Choroid plexus epithelial cell (primary cell): ENCODE data around the gene OR6B1.

Experiments used
- DNase-seq: peaks from one replicate; pipeline ENCODE4 v3.0.0-alpha.2; 2010; ENCODE audit warnings: low read depth
- H3K4me3 ChIP-seq: 2 replicates; pipeline ENCODE4 v1.5.1; 2011; ENCODE audit warnings: low read depth, mild to moderate bottlenecking, control low read depth, low read length, moderate library complexity
- CTCF ChIP-seq: conservative IDR thresholded peaks from 2 replicates; pipeline ENCODE4 v1.5.1; 2011; ENCODE audit warnings: low read depth, mild to moderate bottlenecking, control low read depth, inconsistent platforms, low read length, moderate library complexity

Gene OR6B1

GRCh38 chr7:144018065-144018464 lies 17.9 kb downstream of the OR6B1 start:
- no peak overlapping the region for H3K4me3 ChIP-seq
- no peak for DNase-seq
- TF ChIP-seq CTCF = no peak

GRCh38 chr7:144019457-144019856 lies 19.3 kb downstream of the OR6B1 start:
- peak; percentile 17 for TF ChIP-seq CTCF
- H3K4me3 ChIP-seq = no peak overlapping the region
- peak; percentile 97 for DNase-seq

GRCh38 chr7:144020340-144020739 lies 20.2 kb downstream of the OR6B1 start:
- no peak overlapping the region for H3K4me3 ChIP-seq
- DNase-seq = no peak
- TF ChIP-seq CTCF = no peak

- no peak overlapping the region for H3K4me3 ChIP-seq
- TF ChIP-seq CTCF = no peak
- no peak for DNase-seq
These were observed 22.0 kb downstream of the OR6B1 start for GRCh38 chr7:144022169-144022568.

DNA sequence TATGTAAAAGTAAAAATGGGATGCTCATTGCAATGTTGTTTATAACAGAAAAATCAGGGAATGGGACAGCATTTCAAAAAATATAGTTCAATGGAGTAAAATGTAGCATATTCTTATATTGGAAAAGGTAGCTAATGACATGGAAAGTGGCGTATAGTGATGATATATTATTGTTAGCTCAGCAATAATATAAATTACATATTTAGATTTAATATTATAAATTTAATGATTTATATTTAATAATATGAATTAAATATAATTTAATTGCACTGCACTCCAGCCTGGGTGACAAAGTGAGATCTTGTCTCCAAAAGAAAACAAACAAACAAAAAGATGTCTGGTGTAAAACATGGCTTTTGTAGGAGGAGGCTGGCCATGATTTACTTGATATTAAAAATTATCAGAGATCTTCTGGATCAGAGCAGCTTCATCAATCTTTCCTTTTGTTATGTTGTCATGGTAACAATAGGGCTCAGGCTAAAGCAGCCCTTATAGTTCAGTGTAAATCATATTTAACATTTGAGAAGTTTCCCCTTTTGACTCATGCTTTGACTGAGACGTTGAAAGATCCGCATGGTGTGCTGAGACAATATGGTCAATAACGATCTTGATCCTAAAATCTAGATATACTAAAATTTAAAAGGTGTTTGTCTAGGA lies 23.2 kb downstream of the OR6B1 start:
- no peak for TF ChIP-seq CTCF
- H3K4me3 ChIP-seq = no peak overlapping the region
- DNase-seq = no peak

GRCh38 chr7:144024213-144024612 lies 24.1 kb downstream of the OR6B1 start:
- no peak overlapping the region for H3K4me3 ChIP-seq

More at GRCh38 chr7:144024213-144024612, 24.1 kb downstream of the OR6B1 start:
- TF ChIP-seq CTCF = no peak
- no peak for DNase-seq
